Neural cell (in vitro differentiated cells): ENCODE results near the gene CLDN7. TPM values are rescaled to one million over a fixed set of nuclear protein-coding genes. Genes with fewer than 3 reads are reported as not detected.

ENCODE experiments used
- H2AFZ ChIP-seq: fragments of 200-600, 300-800 bp; sonication (generic), shearing (Covaris generic); 2 replicates; pipeline ENCODE4 v1.6.0; 2014; ENCODE audit warnings: low read depth, mild to moderate bottlenecking, antibody characterized with exemption, low read length, moderate library complexity
- H3F3A ChIP-seq: fragments of 200-600 bp; shearing (Covaris generic); 2 replicates; pipeline ENCODE4 v1.6.1; 2016; ENCODE audit warnings: mild to moderate bottlenecking, moderate library complexity, mixed read lengths, antibody characterized with exemption, low read length; ENCODE audit not compliant: insufficient read depth, poor library complexity, severe bottlenecking
- H3K27ac ChIP-seq: fragments of 200-600, 300-800 bp; sonication (generic), shearing (Covaris generic); 2 replicates; pipeline ENCODE4 v1.5.1; 2014; ENCODE audit warnings: mild to moderate bottlenecking, low read length, moderate library complexity
- H3K27me3 ChIP-seq: fragments of 300-800, 200-600 bp; sonication (generic), shearing (Covaris generic); 2 replicates; pipeline ENCODE4 v1.6.0; 2014; ENCODE audit warnings: mild to moderate bottlenecking, low read depth, low read length, moderate library complexity; ENCODE audit not compliant: insufficient read depth
- H3K36me3 ChIP-seq: fragments of 300-800, 200-600 bp; sonication (generic), shearing (Covaris generic); 2 replicates; pipeline ENCODE4 v1.5.1; 2014; ENCODE audit warnings: mild to moderate bottlenecking, antibody characterized with exemption, low read length, moderate library complexity; ENCODE audit not compliant: insufficient read depth
- H3K4me2 ChIP-seq: fragments of 300-800, 200-600 bp; sonication (generic), shearing (Covaris generic); 2 replicates; pipeline ENCODE4 v1.6.0; 2014; ENCODE audit warnings: mild to moderate bottlenecking, low read length
- H3K4me3 ChIP-seq: fragments of 300-800, 200-600 bp; sonication (generic), shearing (Covaris generic); 2 replicates; pipeline ENCODE4 v1.5.1; 2014; ENCODE audit warnings: mild to moderate bottlenecking, low read length, moderate library complexity
- H3K79me2 ChIP-seq: fragments of 200-600 bp; shearing (Covaris generic); replicated peaks from 2 replicates; pipeline ENCODE4 v1.6.0; 2014; ENCODE audit warnings: mild to moderate bottlenecking, low read length, moderate library complexity; ENCODE audit not compliant: insufficient read depth
- H3K9ac ChIP-seq: fragments of 300-800, 200-600 bp; sonication (generic), shearing (Covaris generic); 2 replicates; pipeline ENCODE4 v1.6.1; 2016; ENCODE audit warnings: mild to moderate bottlenecking, low read length, mixed read lengths
- H3K9me2 ChIP-seq: fragments of 200-600 bp; shearing (Covaris generic); 2 replicates; pipeline ENCODE4 v1.6.1; 2016; ENCODE audit warnings: mild to moderate bottlenecking, low read length, mixed read lengths; ENCODE audit not compliant: insufficient read depth
- H3K9me3 ChIP-seq: fragments of 200-600, 300-800 bp; sonication (generic), shearing (Covaris generic); 2 replicates; pipeline ENCODE4 v1.6.1; 2016; ENCODE audit warnings: mild to moderate bottlenecking, mixed run types, low read length, moderate library complexity, mixed read lengths
- H4K20me1 ChIP-seq: fragments of 200-600 bp; shearing (Covaris generic); 2 replicates; pipeline ENCODE4 v1.6.1; 2016; ENCODE audit warnings: mild to moderate bottlenecking, mixed run types; ENCODE audit not compliant: insufficient read depth
- CTCF ChIP-seq: fragments of 450-650 bp; IDR thresholded peaks from 2 replicates; pipeline ENCODE4 v1.5.1; 2014; ENCODE audit warnings: antibody characterized with exemption, mild to moderate bottlenecking, moderate library complexity; ENCODE audit not compliant: poor library complexity, severe bottlenecking
- EP300 ChIP-seq: fragments of 450-650 bp; conservative IDR thresholded peaks from 2 replicates; pipeline ENCODE4 v1.6.1; 2014; ENCODE audit warnings: antibody characterized with exemption, mild to moderate bottlenecking, moderate library complexity; ENCODE audit not compliant: poor library complexity, severe bottlenecking
- EZH2 ChIP-seq: fragments of 200-600, 300-800 bp; shearing (Covaris generic), sonication (generic); IDR thresholded peaks from 2 replicates; pipeline ENCODE4 v1.6.1; 2014; ENCODE audit warnings: antibody characterized with exemption, low read length, borderline replicate concordance, mild to moderate bottlenecking; ENCODE audit not compliant: insufficient read depth, poor library complexity, severe bottlenecking
- MXI1 ChIP-seq: fragments of 450-650 bp; conservative IDR thresholded peaks from 2 replicates; pipeline ENCODE4 v1.6.1; 2014; ENCODE audit warnings: antibody characterized with exemption, mild to moderate bottlenecking; ENCODE audit not compliant: poor library complexity, severe bottlenecking
- POLR2AphosphoS5 ChIP-seq: IDR thresholded peaks from 2 replicates; pipeline ENCODE4 v1.6.1; 2012
- RAD21 ChIP-seq: fragments of 450-650 bp; conservative IDR thresholded peaks from 2 replicates; pipeline ENCODE4 v1.6.1; 2014; ENCODE audit warnings: antibody characterized with exemption, mild to moderate bottlenecking, moderate library complexity
- REST ChIP-seq: IDR thresholded peaks from 2 replicates; pipeline ENCODE4 v1.6.1; 2012; ENCODE audit warnings: borderline replicate concordance
- SMC3 ChIP-seq: fragments of 450-650 bp; conservative IDR thresholded peaks from 2 replicates; pipeline ENCODE4 v1.6.1; 2014; ENCODE audit warnings: antibody characterized with exemption, mild to moderate bottlenecking, moderate library complexity; ENCODE audit not compliant: poor library complexity
- TAF1 ChIP-seq: IDR thresholded peaks from 2 replicates; pipeline ENCODE4 v1.6.1; 2012; ENCODE audit warnings: low read depth
- polyA plus RNA-seq: library from polyadenylated mRNA; depleted of rRNA; stranded (reverse); fragments of >200 nt; gene quantifications from 2 replicates; pipeline ENCODE4 v1.2.3, GENCODE V29; 2014

CLDN7 gene
- polyA plus RNA-seq, 1 donor from 2014 or later = 0.27 TPM

GRCh38 chr17:7219812-7220592 lies 42.3 kb downstream of the CLDN7 start, which contains the start of the genes ACADVL and DLG4:
Gene ACADVL (plus strand): TSS chr17:7219938. CDS start chr17:7219985, 47 bp downstream.
Gene DLG4 (minus strand): TSS chr17:7219836.
- peak within 1 kb of the TSS; percentile 89 for H3K4me2 ChIP-seq
- H3K9me2 ChIP-seq = no peaks in the 10 kb centered on the region
- H3K79me2 ChIP-seq = peaks cover 38% of the 10 kb centered on the region
- no peaks in the 10 kb centered on the region for H3K27me3 ChIP-seq
- H3F3A ChIP-seq = no peaks in the 10 kb centered on the region
- H3K27ac ChIP-seq = peak within 1 kb of the TSS; percentile 34
- H3K9ac ChIP-seq = peak within 1 kb of the TSS; percentile 92
- TF ChIP-seq POLR2AphosphoS5 (peak; percentile 67), TAF1 (no peak), MXI1 (peak; percentile 65)
- H3K36me3 ChIP-seq = no peaks in the 10 kb centered on the region
- H2AFZ ChIP-seq = peak within 1 kb of the TSS; percentile 33
- H3K9me3 ChIP-seq = no peaks in the 10 kb centered on the region
- peak within 1 kb of the TSS; percentile 99 for H3K4me3 ChIP-seq
- H4K20me1 ChIP-seq = no peaks in the 10 kb centered on the region

- Histone ChIP-seq H3K4me3 (peak overlapping the region; percentile 99), H3K9ac (peak overlapping the region; percentile 83), H3K9me2 (no peaks in the 10 kb centered on the region), H4K20me1 (no peaks in the 10 kb centered on the region), H3K9me3 (no peaks in the 10 kb centered on the region), H3K27me3 (no peaks in the 10 kb centered on the region), H3K4me2 (no peak overlapping the region), H3F3A (no peaks in the 10 kb centered on the region), H2AFZ (peak overlapping the region; percentile 4), H3K27ac (peak overlapping the region; percentile 34), H3K36me3 (no peaks in the 10 kb centered on the region), H3K79me2 (peaks cover 39% of the 10 kb centered on the region)
- TF ChIP-seq TAF1 (no peak), MXI1 (no peak), EZH2 (no peak), POLR2AphosphoS5 (no peak), REST (no peak), EP300 (no peak), CTCF (no peak), RAD21 (no peak), SMC3 (no peak)
Observed at GRCh38 chr17:7219229-7219811, 43.0 kb downstream of the CLDN7 start.
